ENCODE results near the gene ATP2B2.

ATP2B2 gene

DNA sequence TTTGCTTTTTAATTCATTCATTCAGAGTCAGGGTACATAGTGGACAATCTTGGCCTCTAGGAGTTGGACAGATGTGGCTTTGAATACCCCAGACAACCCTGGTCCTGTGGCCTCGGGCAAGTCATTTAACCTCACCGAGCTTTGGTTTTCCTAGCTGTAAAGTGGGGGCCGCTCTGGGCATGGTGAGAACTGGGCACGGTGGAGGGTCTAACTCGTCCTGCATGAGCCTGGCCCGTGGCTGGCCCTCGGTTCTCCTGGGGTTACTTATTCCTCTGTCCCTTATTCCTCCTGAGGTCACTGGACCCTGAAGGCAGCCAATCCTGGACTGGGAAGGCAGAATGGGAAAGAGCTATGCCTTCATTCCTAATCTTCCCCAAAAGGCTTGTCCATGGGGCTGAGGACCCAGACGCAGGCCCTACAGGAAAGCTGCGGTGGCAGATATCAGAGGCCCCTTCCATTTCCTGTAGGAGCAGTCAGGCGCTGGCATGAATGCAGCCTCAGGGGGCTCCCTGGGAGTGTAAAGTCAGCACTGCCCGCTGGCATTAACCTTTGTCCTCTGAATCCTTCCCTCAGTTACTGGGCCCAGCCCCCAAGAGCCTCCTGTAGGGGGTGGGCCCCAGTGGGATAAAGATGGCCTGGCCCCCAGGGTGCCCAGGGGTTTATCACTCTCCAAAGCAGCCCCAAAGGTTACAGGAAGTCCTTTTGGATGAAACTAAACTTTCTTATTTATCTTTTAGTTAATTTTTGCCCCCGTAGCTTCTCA, 166.6 kb downstream of the ATP2B2 start:
- DNase-seq, result no peak

DNA sequence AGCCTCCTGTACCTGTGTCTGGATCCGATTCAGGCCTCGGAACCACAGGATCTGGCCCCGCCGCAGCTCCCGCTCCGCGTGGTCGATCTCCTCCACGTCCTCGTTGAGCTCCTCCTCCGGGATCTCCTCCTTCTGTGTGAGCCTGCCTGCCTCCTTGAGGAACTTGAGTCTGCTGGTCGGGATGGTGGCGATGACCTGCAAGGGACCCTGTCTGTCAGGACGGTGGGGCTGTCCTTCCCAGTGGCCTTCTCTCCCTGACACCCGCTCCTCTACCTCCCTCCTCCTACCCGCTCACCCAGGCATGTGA, 167.3 kb downstream of the ATP2B2 start:
- DNase-seq, result no peak

DNA sequence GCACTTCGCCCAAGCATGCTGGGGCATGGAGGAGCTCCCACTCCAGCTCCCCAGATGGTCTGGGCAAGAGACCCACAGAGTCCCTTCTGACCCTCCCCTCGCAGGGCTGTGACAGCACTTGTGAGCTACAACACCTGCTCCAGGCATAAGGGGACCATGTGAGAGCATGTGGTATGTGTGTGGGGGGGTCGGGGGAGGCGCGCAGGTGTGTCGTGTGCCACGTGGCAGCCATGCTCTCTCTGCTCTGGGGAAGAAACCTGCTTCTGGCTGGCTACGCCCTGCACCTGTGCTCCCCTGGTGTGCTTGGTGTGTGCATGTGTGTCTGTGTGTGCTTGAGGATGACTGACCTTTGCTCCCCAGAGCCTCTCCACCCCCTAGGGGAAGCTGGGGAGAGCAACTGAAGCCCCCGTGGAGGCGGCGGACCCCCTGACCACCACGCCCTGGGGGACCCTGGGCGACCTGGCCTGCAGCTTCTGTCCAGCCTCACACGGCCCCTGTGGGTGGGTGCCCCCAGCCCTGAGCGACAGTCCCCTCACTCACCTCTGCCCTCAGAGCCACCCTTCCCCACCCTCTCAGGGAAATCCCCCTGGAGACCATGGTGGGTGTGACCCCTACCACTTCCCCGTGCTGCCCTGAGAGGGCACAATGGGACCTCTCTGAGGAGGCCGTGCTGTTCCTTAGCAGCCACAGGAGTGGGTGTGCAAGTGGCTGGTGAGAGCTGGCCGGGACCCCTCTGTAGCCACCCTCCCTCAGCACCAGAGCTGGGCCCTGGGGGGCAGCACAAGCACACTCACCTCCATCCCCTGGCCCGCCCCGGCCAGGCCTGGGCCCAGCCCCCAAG, 167.8 kb downstream of the ATP2B2 start:
- DNase-seq, result no peak

DNA sequence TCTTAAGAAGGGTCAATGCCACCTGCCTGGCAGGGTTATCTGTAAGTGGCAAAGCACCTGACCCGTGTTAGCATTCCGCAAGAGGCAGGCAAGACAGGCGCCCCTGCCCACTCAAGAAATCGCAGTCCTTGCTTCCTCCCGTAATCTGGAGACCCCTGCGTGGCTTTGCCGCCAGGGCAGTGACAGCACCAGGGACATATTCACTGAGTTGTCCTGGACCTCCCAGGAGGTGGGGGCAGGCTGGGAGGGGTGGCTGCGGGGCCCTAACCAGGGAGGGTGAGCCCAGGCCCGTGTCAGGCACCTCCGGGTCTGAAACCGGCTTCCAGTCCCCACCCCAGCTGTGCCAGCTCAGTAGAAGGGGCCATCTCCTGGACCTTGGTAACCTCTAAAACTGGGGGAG, 168.6 kb downstream of the ATP2B2 start:
- no peak for DNase-seq

DNA sequence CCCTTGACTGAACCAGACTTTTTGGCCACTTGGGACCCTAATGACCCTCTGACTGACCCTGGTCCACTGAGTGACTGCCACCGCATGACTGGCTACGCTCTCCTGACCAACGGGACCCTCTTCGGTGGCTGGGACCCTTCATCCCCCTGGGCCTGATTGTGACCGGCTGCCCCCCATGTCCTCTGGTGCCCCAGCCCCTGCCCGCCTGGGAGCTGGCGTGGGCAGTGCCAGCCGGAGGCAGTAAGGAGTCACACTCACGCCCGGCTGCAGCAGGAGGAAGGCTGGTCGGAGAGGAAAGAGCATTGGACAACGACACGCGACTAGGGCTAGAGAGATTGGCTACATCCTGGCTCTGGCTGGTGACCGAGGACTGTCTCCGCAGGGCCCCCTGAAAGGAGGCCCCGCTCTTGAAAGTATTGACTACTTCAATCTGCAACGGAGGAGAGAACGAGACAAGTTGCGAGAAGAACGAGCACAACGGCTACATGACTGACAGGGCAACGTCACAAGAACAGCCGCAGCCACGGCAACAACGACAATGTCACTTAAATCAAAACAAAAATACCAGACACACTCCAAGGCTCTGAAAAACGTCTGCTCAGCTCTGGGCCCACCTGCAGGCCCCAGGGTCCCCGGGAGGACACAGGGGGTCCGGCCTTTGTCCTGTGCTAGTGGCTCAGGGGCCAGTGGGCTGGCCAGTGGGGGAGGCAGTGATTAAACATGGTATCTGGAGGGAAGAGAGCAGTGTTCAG, 169.3 kb downstream of the ATP2B2 start:
- DNase-seq, result no peak

DNA sequence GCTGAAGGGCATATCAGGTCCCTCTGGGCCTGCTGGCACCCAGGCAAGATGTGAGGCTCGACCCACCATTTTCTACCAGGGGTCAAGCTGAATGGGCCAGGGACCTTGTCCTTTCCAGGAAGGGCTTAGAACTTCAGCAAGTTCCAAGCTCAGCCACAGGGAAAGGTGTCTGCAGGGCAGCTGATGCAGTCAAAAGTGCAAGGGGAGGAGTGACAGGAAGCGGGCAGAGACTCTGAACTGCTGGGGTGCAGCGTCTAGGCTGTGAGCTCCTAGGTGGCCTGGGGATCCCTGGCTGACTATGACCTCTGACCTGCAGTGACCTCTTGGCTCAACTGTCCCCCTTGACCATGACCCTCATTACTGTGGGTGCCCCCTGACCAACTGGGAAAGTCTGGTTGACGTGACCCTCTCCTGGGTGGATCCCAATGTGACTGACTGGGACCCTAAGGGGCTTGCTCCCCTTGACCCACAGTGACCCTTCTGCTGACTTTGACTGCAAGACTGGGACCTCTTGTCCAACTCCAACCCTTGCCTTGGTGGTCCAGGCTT, 170.1 kb downstream of the ATP2B2 start:
- DNase-seq, result no peak

DNA sequence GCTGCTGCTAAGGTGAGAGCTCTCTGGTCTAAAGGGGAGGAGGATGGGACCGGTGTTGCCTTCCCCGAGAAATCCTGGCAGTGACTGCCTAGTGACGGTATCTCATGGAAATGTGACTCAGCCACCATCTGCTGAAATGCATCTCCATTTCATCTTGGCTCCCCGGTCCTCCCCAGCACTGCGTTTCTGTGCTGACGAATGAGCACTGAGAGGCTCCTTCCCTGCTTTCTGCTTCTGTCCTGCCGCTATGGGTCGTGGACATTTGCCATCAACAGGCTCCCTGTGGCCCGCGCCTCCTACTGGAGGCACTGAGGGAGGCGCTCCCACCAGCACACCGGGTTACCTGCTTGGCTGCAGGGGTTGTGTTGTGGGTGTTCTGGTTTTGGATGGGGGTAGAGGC, 170.9 kb downstream of the ATP2B2 start:
- peak; percentile 37 to 70 for DNase-seq

DNA sequence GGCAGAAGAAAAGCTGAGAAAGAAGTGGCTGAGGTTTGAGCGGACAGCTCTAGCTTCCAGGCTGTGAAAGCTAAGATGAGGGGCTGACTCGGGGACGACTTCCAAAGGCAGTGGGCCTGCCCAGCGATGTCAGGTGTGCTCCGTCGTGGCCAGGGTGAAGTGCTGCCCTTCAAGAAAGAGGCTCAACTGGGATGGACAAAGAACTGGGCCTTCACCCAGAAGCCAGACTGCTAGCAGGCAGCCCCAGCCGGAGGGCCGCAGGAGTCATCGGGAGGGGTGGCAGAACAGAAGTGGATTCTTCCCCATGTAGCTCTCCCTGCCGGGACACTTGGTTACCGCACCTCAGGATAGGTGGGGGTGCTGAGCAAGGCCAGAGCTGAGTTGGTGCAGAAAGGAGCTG, 171.3 kb downstream of the ATP2B2 start:
- no peak for DNase-seq

DNA sequence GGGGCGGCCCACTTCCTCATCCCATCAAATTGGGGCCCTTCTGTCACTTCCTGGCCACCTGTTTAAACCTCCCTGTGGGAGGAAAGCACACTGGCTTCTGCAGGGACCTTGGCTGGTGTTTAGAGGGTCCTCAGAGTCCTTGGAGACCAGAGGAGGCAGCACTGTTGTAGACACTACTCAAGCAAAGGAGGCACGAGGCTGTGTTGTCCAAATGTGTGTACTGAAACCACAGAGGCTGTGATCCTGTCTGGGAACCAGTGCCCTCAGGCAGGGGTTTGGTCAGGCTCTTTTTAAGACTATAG, 172.1 kb downstream of the ATP2B2 start:
- DNase-seq, result no peak

DNA sequence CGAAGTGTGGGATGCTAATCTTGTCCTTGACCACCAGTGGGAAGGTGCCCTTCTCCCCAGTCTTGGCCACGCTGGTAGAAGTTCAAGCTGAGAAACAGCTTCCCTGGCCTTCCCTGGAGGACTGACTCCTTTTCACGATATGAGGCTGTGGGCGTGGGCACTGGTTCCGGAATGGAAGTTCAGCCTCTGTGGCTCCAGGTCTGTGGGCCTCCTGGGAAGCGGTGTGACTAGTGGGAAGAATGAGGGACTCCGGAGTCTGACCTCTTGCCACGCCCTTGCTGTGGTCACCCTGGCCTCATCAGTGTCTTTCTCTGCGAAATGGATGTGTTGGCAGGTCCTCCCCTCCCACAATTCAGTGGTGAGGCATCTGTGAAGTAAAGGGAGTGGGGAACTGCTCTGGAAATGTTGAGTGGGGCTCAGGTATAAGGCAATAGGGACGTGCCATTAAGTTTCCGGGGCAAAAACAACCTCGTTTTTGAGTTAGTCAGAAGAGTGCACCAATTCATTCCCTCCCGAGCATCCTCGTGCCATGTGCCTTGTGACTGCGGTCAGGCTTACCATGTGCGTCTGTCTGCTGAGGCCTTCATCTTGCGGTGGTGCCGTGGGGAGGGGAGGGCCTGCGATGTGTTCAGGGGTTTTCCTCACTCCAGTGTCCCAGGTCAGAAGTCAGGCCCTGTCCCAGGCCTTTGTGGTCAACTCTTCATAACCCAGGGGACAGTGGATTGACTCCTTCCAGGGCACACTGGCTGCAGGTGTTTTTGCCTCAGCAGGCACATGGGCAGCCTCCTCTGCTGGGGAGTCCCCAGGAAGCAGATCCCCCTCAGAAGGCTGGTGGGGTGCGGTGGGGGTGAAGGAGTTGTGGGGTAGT, 172.7 kb downstream of the ATP2B2 start:
- DNase-seq, result no peak

DNA sequence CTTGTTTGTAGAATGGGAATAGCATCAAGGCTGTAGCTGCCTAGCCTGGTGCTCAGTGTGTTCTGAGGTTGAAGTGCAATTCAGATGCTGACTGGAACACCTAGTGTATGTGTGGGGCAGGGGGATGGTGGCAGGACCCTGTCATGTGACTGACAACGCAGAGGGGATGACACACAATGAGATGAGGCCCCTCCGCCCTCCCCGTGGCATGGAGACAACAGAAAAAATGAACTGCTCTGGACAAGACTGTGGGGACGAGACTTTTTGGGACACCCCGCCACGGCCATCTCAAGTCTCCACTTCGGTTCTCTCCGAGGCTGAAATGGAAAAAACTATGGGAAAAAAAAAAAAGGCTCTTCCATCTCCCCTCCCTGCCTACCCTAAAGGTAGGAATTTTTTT, 174.1 kb downstream of the ATP2B2 start:
- no peak for DNase-seq

DNA sequence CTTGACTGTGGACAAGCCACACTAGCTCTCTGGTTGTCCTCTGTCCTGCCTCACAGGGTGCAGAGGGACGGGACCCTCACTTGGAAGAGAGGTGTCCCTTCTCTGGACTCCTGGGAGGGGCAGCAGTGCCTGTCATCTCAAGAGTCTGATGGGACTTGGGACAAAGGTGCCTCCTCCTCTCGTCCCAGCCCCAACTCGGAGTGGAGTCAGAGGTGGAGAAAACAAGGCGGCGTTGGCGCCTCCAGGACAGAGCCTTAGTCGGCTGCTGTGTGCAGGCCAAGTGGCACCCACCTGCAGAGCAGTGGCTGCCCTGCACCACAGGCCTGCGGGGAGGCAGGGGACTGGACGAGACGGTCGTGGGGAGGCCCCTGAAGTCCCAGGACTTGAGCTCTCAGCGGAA, 175.1 kb downstream of the ATP2B2 start:
- no peak for DNase-seq

DNA sequence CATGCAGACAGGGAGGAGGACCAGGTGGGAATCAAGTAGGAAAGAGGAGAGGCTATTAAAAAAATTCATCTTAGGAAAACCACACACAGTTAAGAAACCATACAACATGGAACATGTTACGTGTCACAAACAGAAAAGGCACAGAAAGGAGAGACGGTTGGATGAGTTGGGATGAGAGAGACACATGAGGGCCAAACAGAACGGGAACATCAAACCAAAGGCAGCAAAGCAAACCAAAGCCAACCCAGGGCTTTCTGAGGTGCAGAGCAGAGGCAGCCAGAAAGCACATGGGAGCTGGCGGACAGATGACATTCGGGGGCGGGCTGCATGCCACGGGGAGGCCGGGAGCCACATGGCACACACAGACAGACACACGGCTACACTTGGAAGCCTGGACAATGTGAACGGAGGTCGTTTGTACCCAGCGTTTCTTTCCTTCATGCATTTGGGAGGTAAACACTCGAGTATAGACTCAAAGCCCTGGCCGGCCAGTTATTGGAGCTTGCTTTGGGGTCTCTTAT, 175.8 kb downstream of the ATP2B2 start:
- no peak for DNase-seq

DNA sequence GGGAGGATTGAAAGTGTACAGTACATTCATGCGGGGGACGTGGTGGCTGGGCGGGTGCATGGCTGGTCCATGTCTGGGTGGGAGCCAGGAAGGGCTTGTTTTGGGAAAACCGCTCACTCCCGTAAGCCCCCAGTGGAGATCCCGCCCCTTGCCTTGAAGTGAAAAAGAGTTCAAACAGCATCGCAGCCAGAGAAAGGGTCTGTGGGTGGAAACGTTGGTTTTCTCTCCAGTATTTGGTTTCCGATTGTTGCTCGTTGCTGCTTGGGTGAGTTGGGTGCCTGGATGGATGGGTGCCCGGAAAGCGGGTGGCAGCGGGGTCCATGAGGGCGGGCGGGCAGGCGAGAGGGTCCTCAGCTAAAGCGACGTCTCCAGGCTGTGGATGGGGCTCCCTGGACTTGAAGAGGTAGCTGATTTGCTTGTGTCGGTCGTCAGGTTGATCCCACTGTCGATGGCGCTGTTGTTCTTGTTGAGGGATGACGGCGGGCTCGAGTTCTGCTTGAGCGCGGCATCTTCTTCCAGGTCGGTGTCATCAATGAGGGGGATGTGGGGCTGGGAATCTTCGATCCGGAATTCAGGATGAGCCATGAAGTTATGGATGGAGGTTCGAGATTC, 176.8 kb downstream of the ATP2B2 start:
- DNase-seq, result no peak

DNA sequence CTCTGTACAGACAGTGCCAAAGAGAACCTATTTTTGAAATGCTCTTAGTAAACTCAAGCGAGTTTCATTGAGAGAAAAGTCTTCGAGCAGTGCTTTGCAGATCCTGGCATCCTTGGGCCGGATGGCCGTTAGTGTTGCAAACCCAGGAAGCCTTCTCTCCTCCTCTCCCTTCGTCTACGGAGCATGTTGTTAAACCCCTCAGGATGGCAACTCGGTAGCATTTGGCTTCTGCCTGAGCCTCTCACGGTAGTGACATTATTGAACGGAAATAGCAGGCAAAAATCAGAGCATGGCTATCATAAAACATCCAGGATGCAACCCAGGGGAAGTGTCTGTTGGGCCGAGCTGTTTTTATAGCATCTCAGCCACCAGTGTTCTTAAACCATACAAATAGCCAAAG, 177.8 kb downstream of the ATP2B2 start:
- DNase-seq, result no peak

DNA sequence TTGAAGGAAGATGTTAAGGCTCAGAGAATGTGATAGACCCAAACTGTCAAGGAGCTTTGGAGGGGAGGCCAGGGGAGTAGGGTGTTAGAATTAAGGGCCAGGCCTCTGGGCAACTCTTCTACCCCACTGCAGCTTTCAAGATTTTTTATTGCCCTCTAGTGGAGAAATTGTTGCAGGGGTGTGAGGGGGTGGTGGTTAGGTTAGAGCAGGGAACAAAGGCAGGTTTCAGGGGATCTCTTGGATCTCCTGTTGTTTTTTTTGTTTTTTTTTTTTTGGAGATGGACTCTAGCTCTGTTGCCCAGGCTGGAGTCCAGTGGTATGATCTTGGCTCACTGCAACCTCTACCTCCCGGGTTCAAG, 183.1 kb downstream of the ATP2B2 start:
- no peak for DNase-seq

DNA sequence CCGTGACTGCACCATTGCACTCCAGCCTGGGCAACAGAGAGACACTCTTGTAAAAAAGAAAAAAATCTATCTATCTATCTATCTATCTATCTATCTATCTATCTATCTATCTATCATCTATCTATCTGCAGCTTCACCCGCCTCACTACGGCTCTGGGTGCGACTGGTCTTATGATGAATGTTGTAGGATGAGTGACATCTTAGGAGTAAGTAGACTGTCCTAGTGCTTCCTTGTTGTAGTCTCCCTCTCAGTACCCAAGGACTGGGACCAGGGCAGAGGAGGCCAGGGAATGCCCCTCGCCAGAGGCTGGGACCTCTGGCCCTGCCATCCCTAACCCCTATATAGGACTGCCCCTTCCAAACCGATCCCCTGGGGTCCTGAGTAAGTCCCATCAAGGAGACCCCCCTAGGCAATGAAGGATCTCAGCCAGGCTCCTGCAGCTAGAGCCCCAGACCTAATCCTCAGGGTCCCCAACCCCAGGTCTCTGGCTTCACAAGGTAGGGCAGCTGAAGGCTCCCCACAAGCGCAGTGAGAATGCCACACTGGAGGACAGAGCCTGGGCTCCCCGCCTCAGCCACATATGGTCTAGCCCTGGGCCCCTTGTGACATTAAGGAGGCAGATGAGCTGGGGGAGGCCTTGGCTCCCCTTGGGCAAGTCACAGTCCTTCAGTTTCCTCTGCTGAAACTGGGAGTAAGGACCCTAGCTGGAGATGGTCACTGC, 183.6 kb downstream of the ATP2B2 start:
- no peak for DNase-seq

DNA sequence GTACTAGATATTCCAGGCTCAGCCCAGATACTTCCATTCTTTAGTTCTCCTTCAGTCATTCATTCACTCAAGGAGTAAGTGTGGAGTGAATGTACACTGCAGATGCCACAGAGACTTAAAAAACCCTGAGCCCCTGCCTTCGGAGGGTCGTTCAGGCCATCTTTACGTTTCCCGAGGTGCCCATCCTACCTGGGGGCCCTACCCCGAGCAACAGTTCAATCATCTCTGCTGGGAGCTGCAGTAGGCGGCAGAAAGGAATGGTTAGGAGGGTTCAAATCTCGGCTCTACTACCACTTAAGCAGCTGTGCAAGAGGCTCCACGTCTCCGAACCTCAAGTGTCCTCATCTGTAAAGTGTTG, 185.1 kb downstream of the ATP2B2 start:
- DNase-seq, result no peak

DNA sequence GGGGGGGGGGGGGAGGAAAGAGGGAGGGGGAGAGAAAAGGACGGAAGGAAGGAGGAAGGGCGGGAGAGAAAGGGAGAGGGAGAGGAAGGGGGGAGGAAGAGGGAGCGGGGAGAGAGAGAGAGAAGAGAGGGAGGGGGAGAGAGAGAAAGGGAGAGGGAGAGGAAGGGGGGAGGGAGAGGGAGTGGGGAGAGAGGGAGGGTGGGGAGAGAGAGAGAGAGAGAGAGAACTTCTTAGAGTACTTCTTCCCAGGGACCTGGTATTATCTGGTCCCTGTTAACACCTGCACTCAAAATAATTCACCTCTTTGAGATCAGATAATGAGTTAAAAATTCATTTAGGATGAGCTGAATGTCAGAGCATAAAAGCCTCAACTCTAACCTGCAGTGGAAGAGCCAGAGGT, 185.6 kb downstream of the ATP2B2 start:
- no peak for DNase-seq

DNA sequence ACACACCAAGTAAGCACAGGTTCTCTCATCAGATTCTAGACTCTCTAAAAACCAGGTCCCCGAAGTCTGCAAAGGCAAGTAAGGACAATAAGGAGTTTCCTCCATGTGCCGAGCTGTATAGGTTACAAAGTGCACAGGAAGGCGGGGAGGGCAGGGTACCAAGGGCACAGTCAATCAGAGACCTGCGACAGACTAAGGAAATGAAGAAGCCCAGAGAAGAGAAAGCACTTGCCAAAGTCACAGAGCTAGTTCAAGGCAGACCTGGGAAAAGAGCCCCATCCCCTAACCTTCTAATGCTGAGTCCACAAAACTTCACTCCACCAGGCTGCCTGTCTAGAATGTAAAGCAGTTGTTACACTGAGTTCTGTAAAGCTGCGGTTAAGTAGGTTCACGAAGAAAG, 186.1 kb downstream of the ATP2B2 start:
- no peak for DNase-seq

DNA sequence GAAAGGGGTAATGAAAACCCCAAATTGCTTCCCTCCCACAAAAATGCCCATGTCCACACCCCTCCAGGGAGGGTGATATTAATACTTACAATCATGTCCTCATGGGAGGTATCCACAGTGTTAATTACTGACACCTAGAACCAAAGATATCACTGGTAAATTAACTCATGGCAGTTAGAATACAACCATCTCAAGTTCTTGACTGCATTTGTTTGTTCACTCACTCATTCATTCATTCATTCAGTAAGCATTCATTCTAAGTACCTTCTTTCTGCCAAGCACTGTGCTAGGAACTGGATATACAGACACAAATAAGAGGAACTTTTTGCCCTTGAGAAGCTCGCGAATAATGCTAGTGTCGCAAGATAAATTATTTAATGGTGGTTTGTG, 187.4 kb downstream of the ATP2B2 start:
- DNase-seq, result no peak

Data from cerebellar nuclear complex (tissue), 1 donor.